ENCODE data around the gene PFKL.

GRCh38 chr21:44296103-44296519 is 3.7 kb upstream of the PFKL start:
- TF ChIP-seq CHD4 (IDR thresholded peaks at IDR 0.05; ENCODE audit: borderline replicate concordance) = no peak
- TF ChIP-seq, protein P1, sequence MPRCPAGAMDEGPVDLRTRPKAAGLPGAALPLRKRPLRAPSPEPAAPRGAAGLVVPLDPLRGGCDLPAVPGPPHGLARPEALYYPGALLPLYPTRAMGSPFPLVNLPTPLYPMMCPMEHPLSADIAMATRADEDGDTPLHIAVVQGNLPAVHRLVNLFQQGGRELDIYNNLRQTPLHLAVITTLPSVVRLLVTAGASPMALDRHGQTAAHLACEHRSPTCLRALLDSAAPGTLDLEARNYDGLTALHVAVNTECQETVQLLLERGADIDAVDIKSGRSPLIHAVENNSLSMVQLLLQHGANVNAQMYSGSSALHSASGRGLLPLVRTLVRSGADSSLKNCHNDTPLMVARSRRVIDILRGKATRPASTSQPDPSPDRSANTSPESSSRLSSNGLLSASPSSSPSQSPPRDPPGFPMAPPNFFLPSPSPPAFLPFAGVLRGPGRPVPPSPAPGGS (IDR thresholded peaks at IDR 0.05) = no peak
- no peak for TF ChIP-seq POLR2A (IDR thresholded peaks at IDR 0.05; ENCODE audit: low read length)
- no peak for TF ChIP-seq EP300 (IDR thresholded peaks at IDR 0.05)
- TF ChIP-seq ZC3H11A (IDR thresholded peaks at IDR 0.05) = no peak
- TF ChIP-seq, protein P2, sequence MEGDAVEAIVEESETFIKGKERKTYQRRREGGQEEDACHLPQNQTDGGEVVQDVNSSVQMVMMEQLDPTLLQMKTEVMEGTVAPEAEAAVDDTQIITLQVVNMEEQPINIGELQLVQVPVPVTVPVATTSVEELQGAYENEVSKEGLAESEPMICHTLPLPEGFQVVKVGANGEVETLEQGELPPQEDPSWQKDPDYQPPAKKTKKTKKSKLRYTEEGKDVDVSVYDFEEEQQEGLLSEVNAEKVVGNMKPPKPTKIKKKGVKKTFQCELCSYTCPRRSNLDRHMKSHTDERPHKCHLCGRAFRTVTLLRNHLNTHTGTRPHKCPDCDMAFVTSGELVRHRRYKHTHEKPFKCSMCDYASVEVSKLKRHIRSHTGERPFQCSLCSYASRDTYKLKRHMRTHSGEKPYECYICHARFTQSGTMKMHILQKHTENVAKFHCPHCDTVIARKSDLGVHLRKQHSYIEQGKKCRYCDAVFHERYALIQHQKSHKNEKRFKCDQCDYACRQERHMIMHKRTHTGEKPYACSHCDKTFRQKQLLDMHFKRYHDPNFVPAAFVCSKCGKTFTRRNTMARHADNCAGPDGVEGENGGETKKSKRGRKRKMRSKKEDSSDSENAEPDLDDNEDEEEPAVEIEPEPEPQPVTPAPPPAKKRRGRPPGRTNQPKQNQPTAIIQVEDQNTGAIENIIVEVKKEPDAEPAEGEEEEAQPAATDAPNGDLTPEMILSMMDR (IDR thresholded peaks at IDR 0.05) = no peak
- no peak for TF ChIP-seq FOSL2 (IDR thresholded peaks at IDR 0.05)
- TF ChIP-seq FOSL2 (CRISPR knock-in tag; IDR thresholded peaks at IDR 0.05) = no peak
- no peak for TF ChIP-seq NR3C1 (IDR thresholded peaks at IDR 0.05)
- TF ChIP-seq SMC3 (IDR thresholded peaks at IDR 0.05) = no peak
